Measurements from ENCODE around the gene CHST5.

- TF ChIP-seq POLR2A (IDR thresholded peaks at IDR 0.05; ENCODE audit: low read length): no peak
- TF ChIP-seq GATA1 (IDR thresholded peaks at IDR 0.05; ENCODE audit: low read depth, low read length): no peak
Observed at GRCh38 chr16:75481475-75481874, 54.4 kb downstream of the CHST5 start.

All from erythroblast (primary cell).